HG03378 (cell line): ENCODE data around the gene NOC4L.

Source experiments
- ATAC-seq: cut with Tn5 transposase; IDR thresholded peaks from one replicate; pipeline ENCODE4 v1.9.1; 2021; ENCODE audit warnings: mild to moderate bottlenecking, moderate library complexity; ENCODE audit not compliant: unreplicated experiment

The NOC4L gene

DNA sequence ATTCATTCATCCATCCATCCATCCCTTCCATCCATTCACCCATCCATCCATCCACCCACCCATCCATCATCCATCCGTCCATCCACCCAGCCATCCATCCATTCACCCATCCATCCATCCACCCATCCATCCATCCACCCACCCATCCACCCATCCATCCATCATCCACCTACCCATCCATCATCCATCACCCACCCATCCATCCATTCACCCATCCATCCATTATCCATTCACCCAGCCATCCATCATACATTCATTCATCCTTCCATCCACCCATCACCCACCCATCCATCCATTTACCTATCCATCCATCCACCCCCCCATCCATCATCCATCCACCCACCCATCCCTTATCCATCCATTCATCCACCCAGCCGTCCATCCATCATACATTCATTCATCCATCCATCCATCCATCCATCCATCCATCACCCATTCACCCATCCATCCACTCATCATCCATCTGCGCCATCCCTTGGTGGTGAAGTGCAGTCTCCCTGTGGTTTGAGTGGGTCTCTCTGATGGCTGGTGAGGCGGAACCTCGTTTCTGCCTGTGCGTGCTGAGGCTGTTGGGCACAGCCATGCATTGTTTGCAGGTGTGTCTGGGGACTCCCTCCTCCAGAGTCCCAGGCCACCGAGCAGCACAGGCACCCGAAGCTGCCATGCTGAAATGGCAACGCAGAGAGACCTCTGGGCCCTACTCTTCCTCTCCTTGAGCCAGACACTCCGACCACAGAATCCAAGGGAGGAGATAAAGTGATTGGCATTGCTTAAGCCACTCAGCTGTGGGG lies 22.7 kb downstream of the NOC4L start:
- no peak for ATAC-seq

DNA sequence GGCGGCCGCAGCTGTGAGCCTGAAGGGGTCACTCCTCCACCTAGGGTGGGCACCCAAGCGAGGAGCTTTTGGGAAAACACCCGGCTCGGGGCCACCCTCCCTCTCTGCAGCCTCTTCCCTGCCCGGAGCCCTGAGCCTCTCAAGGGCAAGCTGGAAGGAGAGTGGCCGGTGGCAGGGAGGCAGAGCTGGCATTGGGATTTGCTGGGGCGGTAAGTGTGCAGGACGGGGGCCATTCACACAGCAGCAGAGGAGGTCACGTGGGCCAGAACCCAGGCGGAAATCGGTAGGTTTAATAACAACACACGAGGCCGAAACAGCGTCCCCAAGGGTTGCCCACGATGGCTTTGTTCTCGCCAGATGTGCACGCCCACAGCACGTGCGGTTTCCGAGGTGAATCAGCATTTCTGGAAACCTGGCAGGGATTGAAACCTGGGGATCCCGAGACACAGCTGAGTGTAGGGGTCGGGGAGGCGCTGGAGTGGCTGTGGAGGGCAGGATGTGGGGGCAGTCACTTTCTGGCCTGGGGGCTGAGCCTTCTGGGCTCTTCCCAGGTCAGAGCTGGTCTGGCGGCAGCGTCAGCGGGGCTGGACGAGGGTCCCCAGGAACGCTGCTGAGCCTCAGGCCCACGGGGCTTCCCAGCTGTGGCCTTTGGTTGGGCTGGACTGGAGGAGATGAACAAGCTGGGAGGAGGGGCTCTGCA lies 23.5 kb downstream of the NOC4L start:
- no peak for ATAC-seq

DNA sequence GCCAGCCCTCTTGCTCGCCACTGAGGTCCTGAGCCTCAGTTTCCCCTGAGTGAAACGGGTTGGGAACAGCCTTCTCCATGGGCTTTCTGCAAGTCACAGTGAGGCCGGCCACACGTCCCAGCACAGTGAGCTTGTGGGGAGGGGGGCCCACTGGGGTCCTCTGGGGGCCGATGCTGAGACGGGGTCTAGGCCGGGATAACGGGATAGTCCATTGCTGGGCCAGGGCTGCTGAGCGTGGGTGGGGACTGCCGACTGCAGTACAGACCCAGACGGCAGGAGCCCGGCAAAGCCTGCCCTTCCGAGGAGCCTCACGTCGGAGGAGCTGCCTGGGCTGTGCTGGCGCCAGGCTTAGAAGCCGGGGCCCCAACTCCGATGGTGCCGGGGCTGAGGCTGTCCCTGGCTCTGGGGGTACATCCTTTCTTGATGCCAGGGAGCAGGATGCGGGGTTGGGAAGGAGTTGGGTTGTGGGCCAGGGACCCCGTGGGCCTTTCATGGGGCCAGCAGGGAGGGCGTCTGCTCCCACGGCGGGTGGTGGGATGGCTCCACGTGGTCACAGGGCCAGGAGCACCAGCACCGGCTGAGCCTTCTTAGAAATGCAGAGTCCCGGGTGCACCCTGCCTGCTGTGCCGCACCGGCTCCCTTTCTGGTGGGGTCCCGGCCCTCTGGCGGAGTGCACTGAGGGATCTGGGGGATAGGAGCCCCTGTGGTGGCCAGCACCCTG lies 24.2 kb downstream of the NOC4L start:
- no peak for ATAC-seq

DNA sequence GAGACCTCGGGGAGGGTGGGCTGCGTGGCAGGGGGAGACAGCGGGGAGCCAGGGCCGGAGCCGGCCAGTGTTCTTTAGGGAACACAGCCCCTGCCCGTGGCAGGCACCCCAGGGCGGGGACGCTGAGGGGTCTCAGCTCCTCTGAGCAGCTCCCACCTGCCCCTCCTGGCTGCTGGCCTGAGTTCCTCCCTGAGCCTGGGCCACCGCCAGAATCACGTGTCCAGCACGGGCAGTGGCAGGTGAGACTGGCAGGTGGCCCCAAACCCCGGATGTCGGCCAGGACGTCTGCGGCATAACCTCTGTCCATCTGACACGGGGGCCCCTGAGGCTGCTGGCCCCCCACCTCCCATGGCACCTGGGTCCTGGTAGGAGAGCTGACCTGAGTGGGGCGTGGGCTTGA lies 25.1 kb downstream of the NOC4L start:
- ATAC-seq = no peak

DNA sequence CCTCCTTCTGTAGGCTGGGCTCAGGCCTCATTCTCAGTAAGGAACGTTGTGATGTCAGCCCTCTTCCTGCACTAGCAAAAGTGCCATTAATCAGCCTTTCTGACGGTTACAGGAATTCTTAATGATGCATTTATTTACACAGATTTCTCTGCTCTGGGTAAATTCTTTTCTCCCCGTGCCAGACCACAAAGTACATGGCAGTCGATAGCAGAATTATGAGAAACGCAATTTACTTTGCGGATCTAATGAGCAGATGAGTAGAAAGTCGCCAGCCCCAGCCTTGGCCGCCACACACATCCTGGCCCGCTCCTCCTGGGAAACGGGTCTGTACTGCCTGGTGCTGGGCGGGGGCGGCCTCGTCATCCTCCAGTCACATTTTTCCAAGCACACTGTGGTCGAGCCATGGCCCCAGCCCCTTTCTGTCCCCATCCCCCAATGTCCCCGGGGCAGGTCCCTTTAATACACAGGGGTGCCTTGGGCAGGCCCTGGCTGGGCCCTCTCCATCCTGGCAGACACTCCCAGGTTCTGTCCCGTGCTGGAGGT lies 25.9 kb downstream of the NOC4L start:
- no peak for ATAC-seq

DNA sequence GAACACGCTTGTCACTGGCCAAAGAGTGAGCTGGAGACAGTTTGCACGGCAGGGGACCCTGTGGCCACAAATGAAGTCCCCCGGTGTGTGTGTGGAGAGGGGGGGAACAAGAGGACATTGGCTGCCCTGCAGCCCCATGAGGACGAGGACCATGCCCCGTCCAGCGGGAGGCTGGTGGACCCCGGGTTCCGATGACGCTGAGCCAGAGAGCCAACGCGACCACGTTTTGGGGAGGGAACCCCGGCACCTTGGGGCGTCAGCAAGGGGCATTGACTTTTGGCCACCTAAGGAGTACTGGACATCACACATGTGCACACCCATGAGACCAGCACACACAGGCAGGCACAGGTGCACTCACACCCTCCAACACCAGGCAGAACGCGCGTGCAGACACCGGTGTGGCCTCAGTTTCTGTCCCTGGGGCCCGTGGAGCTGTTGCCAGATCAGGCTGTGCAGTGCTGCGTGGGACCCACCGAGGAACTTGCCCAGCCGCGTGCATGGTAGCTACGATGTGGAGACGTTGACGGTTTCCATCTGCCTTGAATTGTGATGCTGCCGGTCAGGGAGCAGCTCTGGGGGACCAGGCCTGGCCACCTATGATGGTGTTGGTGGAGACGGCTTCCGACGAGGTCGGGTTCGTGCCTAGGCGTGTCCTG lies 26.5 kb downstream of the NOC4L start:
- no peak for ATAC-seq

DNA sequence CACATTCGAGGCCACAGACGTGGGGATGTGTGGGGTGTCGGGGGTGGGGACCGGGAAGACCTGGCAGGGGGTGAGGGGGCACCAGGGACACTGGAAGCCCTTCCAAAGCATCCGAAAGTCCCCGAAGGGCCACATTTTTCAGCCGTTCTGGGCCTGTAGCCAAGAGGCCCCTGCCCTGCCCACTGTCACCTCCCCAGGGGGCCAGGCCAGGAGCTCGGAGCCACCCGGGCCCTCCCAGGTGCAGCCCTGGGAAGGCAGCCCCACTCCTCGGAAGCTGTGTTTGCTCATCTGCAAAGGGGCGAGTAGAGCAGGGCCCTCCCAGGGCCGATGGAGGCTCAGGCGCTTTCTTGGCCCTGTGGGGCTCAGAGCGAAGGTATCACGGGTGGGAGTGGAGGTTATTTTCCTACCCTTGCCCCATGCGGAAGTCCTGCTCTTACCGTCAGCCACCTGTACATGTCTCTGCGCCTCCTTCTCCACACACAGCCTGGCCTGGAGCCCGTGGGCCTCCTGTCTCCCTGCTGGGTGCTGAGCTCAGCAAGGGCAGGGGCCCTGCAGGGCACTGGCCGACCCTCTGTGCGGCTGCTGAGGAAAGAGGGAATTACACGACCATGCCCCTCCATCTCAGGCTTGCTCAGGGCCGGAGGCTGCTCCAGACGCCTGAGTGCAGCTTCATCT lies 27.2 kb downstream of the NOC4L start:
- no peak for ATAC-seq

DNA sequence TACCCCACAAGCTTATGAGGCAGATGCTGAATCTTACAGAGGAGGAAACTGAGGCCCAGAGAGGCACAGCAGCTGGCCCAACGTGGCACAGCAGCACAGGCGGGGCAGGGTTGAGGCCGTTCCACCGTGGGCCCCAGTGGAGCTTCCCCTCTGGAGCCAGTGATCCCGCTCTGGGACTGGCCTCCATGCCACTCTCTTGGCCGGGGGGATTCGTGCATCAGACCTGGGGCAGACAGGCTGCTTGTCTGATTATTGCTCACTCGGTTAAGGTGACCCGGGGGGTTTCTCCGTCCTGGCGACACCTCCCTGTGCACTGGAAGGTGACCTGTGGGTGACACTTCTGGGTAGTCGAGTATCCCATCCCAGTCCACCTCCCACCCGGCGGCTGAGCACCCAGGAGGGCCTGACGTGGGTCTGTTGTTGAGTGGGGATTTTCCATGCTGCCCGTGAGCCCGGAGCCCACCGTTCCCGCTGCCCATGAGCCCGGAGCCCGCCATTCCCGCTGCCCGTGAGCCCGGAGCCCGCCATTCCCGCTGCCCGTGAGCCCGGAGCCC lies 27.8 kb downstream of the NOC4L start:
- no peak for ATAC-seq

DNA sequence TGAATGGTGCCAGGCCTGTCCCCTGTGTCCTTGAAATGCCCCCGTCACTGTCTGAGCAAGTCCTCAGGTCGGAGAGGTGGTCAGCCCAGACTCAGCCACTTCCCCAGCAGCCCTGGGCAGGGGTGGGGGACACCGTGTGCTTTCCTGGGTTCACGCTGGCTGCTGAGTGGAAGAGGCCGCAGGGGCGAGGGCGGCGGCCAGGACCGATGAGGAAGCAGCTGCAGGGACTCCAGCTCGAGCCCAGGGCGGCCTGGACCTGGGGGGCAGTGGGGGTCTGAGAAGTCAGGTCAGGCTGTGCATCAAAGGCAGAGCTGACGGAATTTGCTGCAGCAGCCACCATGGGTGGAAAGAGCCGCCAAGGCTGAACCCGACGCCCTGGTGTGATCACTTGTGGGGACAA lies 28.4 kb downstream of the NOC4L start:
- ATAC-seq = no peak

DNA sequence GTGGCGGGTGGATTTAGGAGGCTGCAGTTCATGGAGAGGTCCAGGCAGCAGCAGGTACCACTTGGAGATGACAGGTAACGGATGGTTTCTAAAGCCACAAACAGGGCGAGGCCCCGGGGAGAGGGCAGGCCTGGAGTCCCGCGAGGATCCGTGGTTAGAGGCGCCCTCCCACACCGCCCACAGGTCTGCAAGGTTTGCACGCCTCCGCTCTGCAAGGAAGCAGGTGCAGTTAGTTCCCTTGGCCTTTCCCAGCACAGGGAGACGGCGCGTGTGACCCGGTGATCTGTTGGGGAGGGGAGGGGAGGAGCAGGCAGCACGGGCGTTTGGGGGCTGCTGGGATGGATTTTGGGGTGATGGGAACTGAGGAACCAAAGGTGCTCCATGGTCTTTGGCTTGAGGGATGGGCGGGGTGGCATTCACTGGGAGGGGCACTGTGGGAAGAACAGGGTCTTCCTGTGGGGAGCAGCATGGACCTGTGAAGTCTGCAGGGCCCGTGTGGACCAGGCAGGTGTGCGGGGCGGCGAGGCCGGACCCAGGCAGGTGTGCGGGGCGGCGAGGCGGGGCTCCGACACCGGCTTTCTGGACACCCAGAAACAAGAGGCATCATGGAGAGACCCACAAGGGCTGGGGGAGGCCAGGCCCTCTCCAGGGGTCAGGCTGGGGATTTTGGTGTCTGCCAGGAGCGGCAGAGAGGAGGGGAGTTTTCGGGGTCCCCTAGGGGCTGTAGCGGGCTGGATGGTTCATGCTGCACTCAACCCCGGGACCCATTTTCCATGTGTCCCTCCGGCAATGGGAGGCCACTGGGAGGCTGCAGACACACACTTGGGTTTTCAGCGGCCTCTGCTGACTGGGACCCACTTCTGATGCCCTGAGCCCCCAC lies 29.1 kb downstream of the NOC4L start:
- ATAC-seq = no peak

DNA sequence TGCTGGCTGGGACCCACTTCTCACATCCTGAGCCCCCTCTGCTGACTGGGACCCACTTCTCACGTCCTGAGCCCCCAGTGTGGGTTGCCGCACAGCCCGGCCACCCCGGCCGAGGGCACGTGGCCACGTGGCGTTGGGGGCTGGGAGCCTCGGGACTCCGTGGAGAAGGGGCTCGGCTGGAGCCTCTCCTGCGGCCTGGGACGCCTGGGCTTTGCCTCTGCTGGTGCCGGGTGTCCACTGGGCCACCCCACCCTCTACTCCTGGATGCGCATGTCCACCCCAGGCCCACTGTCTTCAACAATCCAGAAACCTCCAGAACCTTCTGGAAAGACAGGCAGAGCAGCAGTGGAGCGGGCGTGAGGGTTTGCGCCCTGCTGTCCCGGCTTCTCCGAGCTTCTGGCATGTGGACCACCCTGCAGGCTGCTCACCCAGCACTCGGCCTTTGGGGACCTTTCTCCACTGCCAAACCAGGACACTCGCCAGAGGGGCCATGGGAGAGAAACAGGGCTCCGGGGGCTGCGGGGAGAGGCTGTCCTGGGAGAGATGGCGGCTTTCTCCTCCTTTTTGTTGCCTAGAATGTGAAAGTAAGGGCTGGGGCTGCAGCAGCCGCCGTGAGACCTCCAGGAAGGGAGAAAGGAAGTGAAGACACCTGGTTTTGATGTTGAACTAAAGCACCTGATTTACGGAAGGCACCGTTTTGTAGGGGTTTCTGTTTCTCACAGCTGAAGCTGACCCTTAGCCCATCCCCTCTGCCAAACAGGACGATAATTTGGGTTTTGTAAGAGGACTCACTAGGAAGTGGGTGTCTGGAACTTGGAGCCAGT lies 30.0 kb downstream of the NOC4L start:
- ATAC-seq = no peak

DNA sequence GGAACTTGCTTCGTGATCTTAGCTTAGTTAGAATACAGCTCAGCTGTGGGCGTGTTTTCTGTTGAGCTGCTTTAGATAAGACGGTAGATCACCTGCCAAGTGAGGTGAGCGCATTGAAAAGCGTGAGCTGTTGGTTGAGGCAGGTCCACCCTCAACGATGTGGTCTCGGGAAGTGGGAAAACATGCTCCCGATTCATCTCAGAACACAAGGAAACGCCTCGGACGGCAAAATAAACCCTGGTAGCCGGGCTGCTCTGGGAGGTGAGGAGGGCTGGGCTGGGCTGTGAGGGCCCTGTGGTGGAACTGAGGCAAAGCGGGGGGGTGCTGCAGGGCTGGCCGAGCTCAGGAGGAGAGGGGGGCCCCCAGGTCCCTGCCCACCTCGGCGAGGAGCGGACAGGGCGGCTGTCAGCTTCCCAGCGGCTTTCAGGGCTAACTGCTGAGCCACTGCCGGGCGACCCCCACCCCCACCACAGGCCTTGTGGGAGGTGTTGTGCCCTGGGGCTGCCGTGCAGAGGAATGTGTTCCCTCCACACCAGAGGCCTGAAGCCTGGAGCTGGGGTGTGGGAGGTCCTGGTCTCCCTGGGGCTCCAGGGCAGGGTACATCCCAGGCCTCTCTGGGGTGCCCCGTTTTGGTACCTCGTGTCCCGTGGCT lies 30.7 kb downstream of the NOC4L start:
- ATAC-seq = no peak

DNA sequence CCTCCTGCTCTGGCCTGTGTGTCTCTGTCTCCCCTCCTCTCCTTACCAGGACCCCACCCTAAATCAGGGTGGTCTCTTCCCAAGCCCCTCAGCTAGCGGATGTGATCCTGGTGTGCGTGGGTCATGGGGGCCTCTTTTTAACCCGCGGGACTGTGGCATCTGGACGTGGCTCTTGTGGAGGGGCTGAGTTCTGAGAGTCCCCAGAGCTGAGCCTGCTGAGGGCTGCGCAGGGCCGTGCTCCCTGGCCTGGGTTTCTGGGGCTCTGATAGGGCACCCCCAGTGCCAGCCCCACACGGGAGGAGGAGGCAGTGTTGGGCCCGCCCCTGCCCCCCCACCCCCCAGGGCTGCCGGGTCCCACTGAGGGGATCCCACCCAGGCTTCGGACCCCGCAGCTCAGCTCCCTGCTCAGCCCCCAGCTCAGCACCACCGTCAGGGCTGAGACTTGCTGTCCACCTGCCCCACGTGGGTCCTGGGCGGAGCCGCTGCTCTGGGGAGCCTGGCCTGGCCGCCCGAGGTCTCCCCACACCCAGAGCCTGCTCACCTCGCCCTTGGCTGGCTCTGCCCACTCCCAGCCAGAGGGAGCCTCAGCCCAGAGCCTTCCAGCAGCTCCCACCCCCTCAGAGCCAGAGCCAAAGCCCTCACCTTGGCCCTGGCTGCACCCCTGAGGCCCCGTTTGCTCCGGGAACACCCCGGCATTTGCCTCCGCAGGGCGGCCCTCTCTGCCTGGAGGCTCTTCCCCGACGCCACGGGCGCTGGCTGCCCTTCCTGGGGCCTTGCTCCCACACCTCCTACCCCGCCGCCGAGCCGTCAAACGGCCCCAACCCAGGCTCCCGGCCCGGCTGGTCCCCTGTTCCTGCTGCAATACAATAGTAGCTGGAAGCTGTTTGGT lies 31.5 kb downstream of the NOC4L start:
- ATAC-seq = no peak

DNA sequence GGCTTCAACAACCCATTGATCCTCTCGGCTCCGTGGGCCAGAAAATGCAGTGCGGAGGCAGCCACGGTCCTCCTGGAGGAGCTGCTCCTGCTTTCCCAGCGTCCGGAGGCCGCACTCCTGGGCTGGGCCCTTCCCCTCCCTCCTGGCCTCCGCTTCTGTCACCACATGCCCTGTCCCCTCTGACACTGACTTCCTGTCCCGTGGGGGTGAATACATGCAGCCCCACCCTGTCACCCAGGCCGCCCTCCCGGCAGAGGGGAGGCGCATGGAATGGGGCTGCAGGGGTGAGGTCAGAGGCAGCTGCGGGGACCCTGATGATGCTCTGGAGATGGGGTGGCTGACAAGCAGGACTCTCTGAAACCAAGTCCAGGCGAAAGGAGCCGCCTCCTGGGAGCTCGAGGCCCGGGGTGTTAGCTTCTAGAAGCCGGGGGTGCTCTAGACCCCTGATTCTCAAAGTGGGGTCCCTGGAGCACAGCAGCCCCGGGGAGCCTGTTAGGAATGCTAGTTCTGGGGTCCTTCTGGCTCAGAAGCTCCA lies 32.2 kb downstream of the NOC4L start:
- ATAC-seq = no peak

DNA sequence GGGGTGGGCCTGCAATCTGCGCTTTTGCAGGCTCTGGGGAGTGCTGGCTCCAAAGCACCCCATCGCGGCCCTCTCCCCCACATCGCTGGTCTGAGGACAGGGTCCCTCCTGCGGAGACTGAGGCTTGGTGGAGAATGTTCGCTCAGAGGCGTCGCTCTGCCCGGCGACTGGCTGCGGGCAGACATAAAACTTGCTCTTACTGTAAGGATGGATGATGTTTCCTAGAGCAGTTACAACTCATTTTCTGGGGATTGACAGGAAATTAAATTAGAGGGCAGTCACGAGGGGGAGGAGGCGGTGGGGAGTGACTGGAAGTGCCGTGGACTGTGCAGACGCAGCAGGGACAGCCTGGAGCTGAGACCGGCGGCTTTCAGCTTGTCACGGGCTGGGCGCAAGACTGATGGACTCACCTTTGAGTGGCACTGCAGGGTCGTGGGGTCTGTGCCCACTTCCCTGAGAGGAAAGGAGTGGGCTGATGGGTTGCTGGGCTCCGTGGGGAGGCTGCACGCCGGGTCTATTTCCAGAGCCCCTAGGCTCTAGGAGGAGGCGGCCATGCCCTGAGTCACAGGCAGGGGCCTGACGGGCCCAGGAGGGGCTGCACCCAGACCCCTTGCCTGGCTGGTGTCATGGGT lies 32.8 kb downstream of the NOC4L start:
- ATAC-seq = no peak

DNA sequence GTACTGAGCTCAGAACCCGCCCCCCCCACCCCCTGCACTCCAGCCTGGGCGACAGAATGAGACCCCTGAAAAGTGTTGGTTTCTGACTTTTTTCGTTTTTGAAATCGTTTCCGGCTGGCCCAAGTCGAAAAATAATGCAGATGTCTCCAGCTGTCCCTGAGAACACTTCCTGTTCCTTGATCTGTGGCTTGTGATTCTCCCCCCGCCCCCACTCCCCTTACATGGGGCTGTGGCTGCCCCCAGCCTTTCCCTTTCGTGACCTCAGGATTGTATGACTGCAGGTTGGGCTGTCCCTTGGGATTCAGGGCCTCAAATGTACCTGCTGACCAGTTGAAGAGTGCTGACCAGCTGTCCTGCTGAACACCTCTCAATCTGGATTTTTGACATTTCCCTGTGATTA lies 34.1 kb downstream of the NOC4L start:
- ATAC-seq = no peak
